Measurements from ENCODE around the gene TMEM209.

The TMEM209 gene

DNA sequence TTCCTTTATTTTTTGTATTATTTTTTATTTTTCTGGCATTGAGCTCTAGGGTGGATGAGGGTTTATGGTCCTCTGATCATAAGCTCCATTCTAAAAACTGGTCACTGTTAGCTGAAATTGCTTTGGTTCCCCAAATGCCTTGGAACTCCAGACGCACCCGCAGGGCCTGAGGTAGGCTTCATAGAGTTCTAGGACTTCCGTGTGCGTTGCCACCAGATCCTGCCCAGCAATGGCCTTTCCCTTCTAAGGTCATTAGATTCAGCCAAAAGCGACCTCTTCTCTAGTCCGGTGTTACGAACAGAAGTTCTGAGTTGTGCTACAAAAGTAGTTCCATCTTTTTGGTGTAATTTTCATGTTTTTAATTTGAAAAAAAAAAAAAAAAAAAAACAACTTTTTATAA, 70.5 kb downstream of the TMEM209 start:
- no peak for DNase-seq (ENCODE audit: low read depth)
- no peak overlapping the region for H3K4me3 ChIP-seq (ENCODE audit: low read depth, low read length)
- TF ChIP-seq, protein P1, sequence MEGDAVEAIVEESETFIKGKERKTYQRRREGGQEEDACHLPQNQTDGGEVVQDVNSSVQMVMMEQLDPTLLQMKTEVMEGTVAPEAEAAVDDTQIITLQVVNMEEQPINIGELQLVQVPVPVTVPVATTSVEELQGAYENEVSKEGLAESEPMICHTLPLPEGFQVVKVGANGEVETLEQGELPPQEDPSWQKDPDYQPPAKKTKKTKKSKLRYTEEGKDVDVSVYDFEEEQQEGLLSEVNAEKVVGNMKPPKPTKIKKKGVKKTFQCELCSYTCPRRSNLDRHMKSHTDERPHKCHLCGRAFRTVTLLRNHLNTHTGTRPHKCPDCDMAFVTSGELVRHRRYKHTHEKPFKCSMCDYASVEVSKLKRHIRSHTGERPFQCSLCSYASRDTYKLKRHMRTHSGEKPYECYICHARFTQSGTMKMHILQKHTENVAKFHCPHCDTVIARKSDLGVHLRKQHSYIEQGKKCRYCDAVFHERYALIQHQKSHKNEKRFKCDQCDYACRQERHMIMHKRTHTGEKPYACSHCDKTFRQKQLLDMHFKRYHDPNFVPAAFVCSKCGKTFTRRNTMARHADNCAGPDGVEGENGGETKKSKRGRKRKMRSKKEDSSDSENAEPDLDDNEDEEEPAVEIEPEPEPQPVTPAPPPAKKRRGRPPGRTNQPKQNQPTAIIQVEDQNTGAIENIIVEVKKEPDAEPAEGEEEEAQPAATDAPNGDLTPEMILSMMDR (conservative IDR thresholded peaks at IDR 0.05; ENCODE audit: low read depth, low read length): no peak

DNA sequence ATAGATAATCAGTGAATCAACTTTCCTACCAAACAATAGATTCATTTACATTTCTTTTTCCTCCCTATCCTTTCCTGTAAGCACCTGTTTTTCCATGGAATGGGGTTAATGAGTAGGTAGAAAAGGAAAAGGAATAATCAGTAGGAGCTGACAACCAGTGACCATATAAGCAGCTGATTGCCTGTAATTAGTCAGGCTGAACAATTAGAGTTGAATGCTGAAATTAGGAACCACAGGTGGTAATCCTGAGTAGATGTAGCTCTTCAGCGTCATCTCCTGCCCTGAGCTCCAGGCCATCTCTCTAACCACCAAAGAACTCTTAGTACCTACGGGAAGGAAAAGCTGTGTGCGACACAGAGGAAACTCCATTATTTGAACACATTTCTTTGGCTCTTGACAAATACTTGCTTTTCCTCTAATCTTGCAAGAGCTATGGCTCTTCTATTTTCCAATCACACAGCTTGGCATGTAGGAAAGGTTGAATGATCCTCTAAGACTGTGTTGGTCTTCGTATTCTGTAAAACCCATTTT, 71.0 kb downstream of the TMEM209 start:
- DNase-seq (ENCODE audit: low read depth): no peak
- TF ChIP-seq, protein P1 (conservative IDR thresholded peaks at IDR 0.05; ENCODE audit: low read depth, low read length): no peak
- no peak overlapping the region for H3K4me3 ChIP-seq (ENCODE audit: low read depth, low read length)

DNA sequence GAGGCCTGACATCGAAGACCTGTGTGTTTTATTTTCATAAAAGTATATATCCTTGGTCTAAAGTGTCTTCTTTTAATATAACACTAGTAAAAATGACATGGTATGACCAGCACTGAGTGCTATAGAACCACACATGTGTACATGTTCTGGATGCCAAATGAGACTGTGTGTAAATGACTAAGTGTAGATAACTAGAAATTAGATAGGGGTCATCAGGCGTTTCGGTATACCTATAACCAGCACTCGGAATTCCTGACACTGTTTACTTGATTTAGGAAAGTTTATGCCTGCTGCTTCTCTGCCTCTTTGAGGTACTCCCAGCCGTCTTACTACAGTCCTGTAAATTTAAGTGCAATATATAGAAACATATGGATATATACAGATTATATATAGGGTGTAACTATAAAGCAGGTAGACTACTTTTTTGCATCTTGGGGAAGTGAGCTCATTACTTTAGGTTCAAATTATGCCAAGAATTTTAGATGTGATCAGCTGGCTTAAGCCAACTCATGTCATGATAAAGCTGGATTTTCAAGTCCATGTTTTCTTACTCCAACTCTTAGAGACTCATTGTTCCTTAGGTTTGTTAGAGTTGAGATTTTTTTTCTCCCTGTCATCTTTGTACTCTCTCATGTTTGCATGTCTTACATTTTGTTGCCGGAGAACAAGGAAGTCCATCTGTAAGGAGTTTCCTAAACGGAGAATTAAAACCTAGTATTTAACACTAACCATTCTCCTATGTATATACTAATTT, 72.0 kb downstream of the TMEM209 start:
- TF ChIP-seq, protein P1 (conservative IDR thresholded peaks at IDR 0.05; ENCODE audit: low read depth, low read length): no peak
- H3K4me3 ChIP-seq (ENCODE audit: low read depth, low read length): no peak overlapping the region
- no peak for DNase-seq (ENCODE audit: low read depth)

DNA sequence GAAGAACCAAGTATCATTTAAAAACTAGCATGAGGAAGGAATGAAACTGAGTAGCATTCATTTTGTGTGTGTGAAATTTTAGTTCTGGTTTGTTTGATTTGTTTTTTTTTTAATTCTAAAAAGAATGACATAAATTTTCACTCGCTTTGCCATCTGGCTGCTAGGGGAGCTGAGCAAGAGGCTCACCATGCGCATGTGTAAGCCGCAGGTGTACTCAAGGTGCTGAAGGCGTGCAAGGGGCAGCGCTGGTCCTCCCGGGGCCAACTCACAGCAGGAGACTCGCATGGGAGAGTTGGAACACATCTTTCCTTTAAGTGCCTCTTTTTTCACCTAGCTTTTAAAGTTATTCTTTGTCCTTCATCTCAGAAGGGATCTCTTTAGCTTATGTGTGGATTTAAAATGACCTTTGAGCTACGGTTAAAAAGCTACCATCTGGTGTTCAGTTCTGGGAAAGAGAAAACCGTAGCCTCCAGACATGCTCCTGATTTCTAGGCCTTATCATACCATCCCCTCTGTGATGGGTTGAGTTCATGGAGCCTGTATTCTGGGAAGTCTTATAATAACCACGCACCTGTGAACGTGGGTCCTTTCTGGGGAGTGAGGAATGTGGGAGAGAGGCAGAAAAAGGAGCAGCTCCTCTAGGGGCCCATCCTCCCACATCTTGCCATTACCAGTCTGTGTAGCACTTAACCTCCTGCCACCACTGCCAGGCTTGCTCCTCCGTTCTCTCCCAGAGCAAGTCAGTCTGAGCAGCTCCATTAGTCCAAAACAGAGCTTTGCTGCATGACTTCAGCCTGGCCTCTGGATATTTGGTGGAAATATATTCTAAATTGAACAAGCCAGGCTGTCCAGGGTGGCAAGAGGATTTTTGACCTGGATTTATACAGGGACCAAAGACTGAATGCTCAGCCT, 73.0 kb downstream of the TMEM209 start:
- TF ChIP-seq, protein P1 (conservative IDR thresholded peaks at IDR 0.05; ENCODE audit: low read depth, low read length): no peak
- DNase-seq (ENCODE audit: low read depth): no peak
- H3K4me3 ChIP-seq (ENCODE audit: low read depth, low read length): no peak overlapping the region

DNA sequence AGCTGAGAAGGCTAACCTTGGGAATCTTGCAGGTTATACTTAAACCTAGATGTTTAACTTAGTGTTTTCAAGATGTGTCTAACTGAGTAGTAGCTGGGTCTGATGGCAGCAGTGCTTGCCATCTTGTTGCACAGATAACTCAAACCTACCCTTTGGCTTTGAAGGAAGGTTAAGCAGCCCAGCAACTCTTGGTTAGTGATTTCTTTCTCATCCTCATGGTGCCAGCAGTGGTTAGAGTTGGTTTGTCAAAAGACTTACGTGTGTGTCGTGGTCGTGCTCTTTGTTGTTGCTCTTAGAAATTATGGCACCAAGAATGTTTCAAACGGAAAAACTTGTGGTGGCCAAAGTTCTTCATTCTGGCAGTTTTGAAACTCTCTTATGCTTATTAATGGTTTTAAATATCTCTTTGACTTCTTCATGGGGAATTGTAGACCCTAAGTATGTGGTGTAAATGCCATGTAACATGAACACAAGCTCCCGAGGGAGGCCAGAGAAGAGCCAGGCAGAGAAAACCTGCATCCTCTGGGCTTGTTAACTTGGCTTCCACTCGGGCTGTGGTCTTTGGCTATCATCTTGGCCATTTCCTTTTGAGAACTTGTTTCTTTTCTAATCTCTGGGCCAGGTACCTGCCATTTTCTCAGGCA, 73.9 kb downstream of the TMEM209 start:
- TF ChIP-seq, protein P1 (conservative IDR thresholded peaks at IDR 0.05; ENCODE audit: low read depth, low read length): no peak
- DNase-seq (ENCODE audit: low read depth): no peak
- no peak overlapping the region for H3K4me3 ChIP-seq (ENCODE audit: low read depth, low read length)

DNA sequence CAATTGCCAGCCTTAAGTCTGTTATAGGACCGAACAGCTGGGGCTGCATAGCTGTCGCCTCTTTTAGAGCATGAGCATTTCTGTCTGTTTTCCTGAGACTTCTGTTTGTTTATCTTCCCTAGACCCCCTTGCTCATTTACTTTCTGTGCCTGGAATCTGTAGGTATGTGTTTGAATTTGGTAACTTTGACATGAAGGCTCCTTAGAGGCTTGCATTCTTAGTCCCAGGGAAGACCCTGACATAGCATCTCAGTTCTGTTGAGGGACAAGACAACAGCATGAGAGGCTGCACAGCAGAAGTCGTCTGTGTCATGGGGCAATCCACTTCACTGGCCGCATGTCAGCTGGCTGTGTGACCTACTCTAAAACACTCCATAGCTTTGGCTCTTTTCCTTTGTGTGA, 76.2 kb downstream of the TMEM209 start:
- H3K4me3 ChIP-seq (ENCODE audit: low read depth, low read length): no peak overlapping the region
- TF ChIP-seq, protein P1 (conservative IDR thresholded peaks at IDR 0.05; ENCODE audit: low read depth, low read length): no peak
- no peak for DNase-seq (ENCODE audit: low read depth)
